Epidermal melanocyte (primary cell): ENCODE results near the gene LRP2.
"Not testable (repeated sequence)": the region's sequence is repeated elsewhere in the genome, so short reads cannot be mapped to it uniquely, and the experiment has no call there.

Experiments used
- DNase-seq: peaks from one replicate; pipeline ENCODE4 v3.0.0; 2011; ENCODE audit warnings: low spot score; ENCODE audit not compliant: insufficient read length

Gene LRP2

DNA sequence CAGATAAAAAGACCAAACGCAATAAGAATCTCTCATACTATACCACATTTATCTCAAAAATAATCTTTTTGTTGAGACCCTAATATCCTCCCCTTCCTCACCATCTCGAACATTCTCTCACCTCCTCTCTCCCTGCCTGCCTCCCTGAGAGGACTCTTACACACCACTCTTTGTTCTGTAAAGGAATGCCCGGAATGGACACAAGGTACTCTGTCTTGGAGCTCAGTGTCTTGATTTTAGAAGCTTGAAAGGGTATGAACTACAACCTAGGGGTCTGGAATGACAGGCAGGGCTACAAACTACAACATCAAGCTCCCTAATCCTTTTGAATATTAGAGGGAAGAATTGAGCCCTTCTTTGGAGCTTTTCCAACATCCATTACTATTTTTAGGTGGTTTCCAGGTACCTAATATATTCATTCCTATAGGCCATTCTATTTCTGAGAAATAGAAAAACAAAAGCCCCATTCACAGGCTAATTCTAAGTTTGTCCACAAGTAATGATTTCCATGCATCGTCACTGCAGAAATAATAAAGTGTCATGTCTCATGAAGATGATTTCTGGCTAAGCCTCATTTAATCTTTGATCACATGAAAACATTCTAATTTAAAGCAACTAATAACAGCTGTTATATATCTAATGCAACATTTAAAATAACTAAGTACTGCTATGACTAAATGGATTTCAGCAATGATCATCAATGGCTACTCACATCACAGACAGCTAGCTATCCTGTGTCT, 60.6 kb downstream of the LRP2 start:
- DNase-seq, result no peak

DNA sequence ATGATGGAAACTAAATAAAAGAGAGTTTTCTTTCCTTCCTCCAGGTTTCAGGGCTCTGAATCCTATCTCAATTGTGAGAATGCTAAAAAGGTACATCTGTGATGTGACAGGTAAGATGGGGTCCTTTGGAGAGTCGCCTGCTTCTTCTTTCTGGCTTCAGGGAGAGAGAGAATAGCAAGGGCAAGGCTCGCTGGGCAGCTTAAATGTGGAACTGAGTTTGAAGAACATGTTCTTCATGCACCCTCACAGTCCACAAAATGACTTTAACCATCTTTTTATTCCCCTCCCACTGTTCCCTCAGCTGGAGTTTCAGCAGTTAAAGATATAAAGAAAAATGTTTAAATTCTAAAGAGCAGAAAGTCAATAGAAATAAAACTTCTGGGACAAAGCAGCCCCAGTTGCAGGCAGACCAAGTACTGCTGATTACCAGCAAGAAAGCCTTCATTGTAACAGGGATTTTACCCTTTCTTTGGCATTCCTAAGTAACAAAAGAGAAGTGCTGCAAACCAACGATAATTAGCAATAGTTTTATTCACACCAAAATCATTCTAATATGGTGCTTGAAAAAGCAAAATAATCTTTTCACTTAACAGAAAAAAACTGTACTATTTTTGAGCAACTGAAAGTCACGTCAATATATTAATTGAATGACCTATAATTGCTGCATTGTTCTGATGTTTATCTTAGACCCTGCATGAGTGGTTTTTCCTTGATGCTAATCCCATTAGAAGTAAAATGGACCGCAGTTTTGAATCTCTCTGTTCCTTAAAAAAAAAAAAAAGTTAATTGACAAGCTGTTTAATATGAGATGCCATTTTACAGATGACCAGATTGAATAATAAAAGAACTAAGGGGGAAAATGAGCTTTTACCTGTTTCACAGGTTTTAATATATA, 61.5 kb downstream of the LRP2 start:
- DNase-seq, result no peak

GRCh38 chr2:169298007-169298406, 64.3 kb downstream of the LRP2 start:
- DNase-seq, result no peak

DNA sequence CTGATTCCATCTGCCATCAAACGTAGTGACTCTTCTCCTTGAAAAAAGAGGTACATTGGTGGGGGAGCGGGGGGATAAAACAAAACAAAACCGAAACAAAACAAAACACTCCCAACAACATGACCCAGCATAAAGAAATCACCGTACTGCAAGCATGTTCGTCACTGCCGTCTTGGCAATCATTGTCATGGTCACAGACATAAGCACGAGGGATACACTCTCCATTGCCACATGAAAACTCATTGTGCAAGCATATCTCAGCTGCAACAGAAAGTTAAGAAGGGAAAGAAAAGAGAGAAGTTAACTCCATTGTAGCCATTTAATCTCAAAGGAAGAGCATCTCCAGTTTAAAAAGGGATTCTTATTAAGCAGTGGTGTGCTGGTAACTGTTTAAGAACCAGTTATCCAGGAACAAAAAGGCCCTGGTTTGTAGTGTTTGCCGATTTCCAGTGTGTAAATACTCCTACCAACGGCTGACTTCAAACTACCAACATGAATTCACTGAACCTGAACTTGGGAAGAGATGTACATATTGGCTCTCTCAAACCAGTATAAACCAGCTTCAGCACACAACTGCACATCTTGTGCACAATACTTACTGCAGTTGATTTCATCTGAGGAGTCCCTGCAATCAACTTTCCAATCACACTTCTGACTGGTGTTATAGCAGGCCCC, 68.2 kb downstream of the LRP2 start:
- DNase-seq, result no peak

DNA sequence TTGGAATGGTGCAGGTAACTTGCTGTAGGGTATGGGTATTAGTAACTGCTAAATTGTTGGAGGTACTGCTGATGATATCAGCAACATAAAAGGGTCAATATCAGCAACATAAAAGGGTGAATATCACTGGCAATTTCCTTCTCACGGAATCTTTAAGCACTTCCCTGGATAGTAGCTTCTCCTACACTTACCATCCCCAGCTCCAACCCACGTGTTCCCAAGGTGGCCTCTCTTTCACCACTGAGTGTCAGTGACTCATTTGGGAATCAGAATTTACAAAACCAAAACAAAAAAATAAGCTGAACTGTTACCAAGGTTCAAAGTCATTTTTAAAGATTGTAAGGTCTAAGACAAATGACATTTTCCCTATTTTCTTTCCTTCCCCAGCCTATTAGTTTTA, 70.8 kb downstream of the LRP2 start:
- DNase-seq, result no peak

DNA sequence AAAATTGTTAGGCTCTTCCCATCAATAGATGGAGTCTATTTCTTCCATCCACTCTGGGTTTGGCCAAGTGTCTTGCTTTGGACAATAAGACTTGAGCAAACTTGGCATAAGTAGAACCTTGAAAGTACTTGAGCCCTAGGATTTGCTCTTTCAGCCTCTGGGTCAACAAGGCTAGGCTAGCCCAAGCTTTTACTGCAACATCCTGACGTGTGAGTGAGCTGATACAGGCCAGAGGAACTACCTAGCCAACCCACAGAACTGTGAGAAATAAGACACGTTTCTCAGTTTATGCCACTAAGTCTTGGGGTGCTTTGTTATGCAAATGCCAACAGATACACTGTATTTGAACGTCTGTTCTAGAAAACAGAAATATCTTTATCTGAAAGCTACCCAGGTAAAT, 71.9 kb downstream of the LRP2 start:
- no peak for DNase-seq

GRCh38 chr2:169287666-169288065, 74.7 kb downstream of the LRP2 start:
- DNase-seq, result no peak

- DNase-seq, result no peak
These were observed 75.6 kb downstream of the LRP2 start for GRCh38 chr2:169286624-169287231.

DNA sequence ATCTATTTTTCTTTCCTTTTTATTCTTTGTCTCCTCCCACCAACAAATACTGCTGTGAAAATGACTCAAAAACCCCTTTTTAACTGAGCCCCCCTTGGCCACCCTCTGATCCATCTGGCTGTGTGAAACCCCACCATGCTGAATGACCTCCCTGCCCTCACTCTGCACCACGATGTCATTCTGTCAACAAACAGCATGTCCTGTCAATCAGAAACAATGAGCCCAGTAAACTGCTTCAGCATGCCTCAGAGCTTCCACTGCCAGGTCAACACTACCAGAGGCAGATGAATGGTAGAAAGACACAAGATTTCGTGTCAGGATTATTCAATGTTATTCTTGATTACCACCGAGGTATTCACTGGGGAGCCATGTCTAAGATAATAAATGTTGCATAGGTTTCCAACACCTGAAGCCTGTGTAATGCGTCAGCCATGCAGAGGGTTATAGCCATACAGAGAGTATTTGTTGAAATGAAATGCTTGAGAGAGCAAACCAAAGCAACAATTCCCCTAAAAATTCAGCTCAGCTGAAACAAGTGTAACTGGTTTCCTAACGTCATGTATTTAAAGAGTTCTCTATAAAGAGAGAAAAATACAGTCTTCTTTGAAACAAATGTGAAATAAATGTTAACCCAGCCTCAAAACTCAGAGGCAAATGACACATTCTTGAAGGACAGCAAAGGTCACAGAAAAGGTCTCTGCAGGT, 76.7 kb downstream of the LRP2 start:
- no peak for DNase-seq

- DNase-seq, result no peak
These were observed 81.8 kb downstream of the LRP2 start for GRCh38 chr2:169280502-169280901.

- DNase-seq, result no peak
These were observed 86.5 kb downstream of the LRP2 start for GRCh38 chr2:169275696-169276444.

GRCh38 chr2:169272010-169272409, 90.3 kb downstream of the LRP2 start:
- no peak for DNase-seq

DNA sequence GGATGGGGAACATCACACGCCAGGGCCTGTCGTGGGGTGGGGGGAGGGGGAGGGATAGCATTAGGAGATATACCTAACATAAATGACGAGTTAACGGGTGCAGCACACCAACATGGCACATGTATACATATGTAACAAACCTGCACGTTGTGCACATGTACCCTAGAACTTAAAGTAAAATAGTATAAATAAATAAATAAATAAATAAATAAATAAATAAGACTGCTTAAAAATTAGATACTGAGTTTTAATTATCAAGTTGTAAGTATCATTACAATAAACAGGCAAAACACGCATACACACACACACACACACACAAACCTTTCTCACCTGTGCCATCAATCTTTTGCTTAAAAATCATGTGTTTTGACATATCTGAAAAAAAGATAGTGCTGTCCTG, 91.8 kb downstream of the LRP2 start:
- not testable (repeated sequence) for DNase-seq

GRCh38 chr2:169265591-169265990, 96.7 kb downstream of the LRP2 start:
- DNase-seq, result no peak

- DNase-seq, result no peak
These were observed 101.3 kb downstream of the LRP2 start for GRCh38 chr2:169260846-169261642.

DNA sequence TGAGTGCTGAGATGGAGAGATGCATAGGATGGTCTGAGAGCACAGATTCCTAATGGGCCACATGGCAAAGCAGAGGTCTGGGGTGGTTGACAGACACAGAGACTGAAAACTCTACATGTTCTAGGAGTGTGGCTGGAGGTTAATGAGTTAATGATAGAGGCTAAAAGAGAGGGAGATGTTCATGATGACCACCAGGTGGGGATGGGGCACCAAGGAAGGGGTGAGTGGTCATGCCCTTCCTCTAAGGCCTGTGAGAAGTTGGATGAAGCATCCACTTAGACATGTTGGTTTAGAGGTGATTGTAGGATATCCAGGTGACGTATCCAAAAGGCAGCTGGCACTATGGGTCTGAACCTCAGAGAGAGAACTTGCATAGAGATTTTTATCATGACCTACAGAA, 102.1 kb downstream of the LRP2 start:
- no peak for DNase-seq

GRCh38 chr2:169259402-169259801, 102.9 kb downstream of the LRP2 start:
- no peak for DNase-seq

GRCh38 chr2:169258045-169258601, 104.2 kb downstream of the LRP2 start:
- no peak for DNase-seq

DNA sequence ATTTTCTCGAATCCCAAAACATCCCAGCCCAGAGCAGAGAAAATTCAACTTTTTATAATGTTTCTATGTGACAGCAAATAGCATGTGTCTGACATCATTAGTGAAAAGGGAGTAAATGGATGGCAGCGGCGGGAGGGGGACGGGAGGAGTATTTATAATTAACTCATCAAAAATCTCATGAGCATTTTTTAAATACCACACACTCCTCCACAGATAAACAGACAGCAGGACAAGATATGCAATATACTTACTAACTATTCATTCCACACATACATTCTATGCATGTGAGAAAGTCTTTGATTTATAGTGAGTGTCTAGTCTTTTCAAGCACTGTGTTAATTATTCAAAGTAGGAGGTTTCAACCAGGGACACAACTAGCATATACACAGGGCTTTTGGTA, 107.6 kb downstream of the LRP2 start:
- no peak for DNase-seq
